IMR-90 (cell line): ENCODE measurements around the gene PCP2. TPM values are rescaled to one million over a fixed set of nuclear protein-coding genes. Genes with fewer than 3 reads are reported as not detected.

Experiments
- ATAC-seq: fragments of 200-7000 bp; cut with Tn5 transposase; 2 replicates; pipeline ENCODE4 v1.9.1; 2020; ENCODE audit warnings: low read depth, mild to moderate bottlenecking, moderate library complexity
- BruUV-seq: library from RNA; stranded (reverse); fragments of 400-500 nt; replicated peaks from 2 replicates; lab custom pipeline; 2021; lab: Mats Ljungman, UMichigan
- CTCF ChIA-PET: fragments of 300-600 bp; formaldehyde crosslinking; extraction: SDS; loops from one replicate; lab custom pipeline; 2021; ENCODE audit warnings: antibody characterized with exemption; lab: Yijun Ruan, JAX
- POLR2A ChIA-PET: fragments of 300-600 bp; sonication (Branson Sonifier 250); formaldehyde crosslinking; loops from one replicate; lab custom pipeline; 2022; ENCODE audit warnings: antibody characterized with exemption; ENCODE audit not compliant: unreplicated experiment; lab: Charles Lee
- DNase-seq: peaks from one replicate; pipeline ENCODE4 v3.0.0; 2013
- H2AFZ ChIP-seq: replicated peaks from 2 replicates; pipeline ENCODE3; 2013; ENCODE audit warnings: low read length, mild to moderate bottlenecking; ENCODE audit not compliant: poor library complexity
- H2AK5ac ChIP-seq: 2 replicates; pipeline ENCODE4 v1.6.1; 2013; ENCODE audit warnings: low read depth, low read length, inconsistent platforms
- H2AK9ac ChIP-seq: replicated peaks from 2 replicates; pipeline ENCODE3; 2013; ENCODE audit warnings: mild to moderate bottlenecking, low read depth, low read length, moderate library complexity; ENCODE audit not compliant: poor library complexity
- H2BK120ac ChIP-seq: 2 replicates; pipeline ENCODE4 v1.6.1; 2013; ENCODE audit warnings: low read depth, low read length, inconsistent platforms
- H2BK15ac ChIP-seq: 3 replicates; pipeline ENCODE4 v1.6.1; 2013; ENCODE audit warnings: low read depth, low read length, inconsistent platforms
- H2BK20ac ChIP-seq: 2 replicates; pipeline ENCODE4 v1.6.1; 2013; ENCODE audit warnings: low read depth, mild to moderate bottlenecking, inconsistent platforms, low read length, moderate library complexity
- H2BK5ac ChIP-seq: 2 replicates; pipeline ENCODE4 v1.6.1; 2013; ENCODE audit warnings: mild to moderate bottlenecking, low read depth, low read length, inconsistent platforms; ENCODE audit not compliant: poor library complexity, severe bottlenecking
- H3K14ac ChIP-seq: replicated peaks from 2 replicates; pipeline ENCODE4 v1.6.1; 2013; ENCODE audit warnings: low read depth, low read length, inconsistent platforms
- H3K18ac ChIP-seq: 2 replicates; pipeline ENCODE4 v1.6.1; 2013; ENCODE audit warnings: low read depth, low read length, control low read depth
- H3K23ac ChIP-seq: 2 replicates; pipeline ENCODE4 v1.6.1; 2013; ENCODE audit warnings: low read depth, low read length, inconsistent platforms
- H3K27ac ChIP-seq: 2 replicates; pipeline ENCODE4 v1.5.1; 2013; ENCODE audit warnings: mild to moderate bottlenecking, control low read depth, low read length; ENCODE audit not compliant: insufficient read depth
- H3K27me3 ChIP-seq: 2 replicates; pipeline ENCODE4 v1.6.1; 2013; ENCODE audit warnings: low read length; ENCODE audit not compliant: control insufficient read depth, insufficient read depth
- H3K36me3 ChIP-seq: 2 replicates; pipeline ENCODE4 v1.6.1; 2013; ENCODE audit warnings: low read length, mixed read lengths; ENCODE audit not compliant: control insufficient read depth, insufficient read depth
- H3K4ac ChIP-seq: 2 replicates; pipeline ENCODE4 v1.6.1; 2013; ENCODE audit warnings: low read depth, low read length, inconsistent platforms
- H3K4me1 ChIP-seq: 2 replicates; pipeline ENCODE4 v1.6.1; 2013; ENCODE audit warnings: low read length, mixed read lengths; ENCODE audit not compliant: control insufficient read depth, insufficient read depth
- H3K4me2 ChIP-seq: 2 replicates; pipeline ENCODE4 v1.6.1; 2013; ENCODE audit warnings: low read depth, mild to moderate bottlenecking, control low read depth, low read length, moderate library complexity
- H3K4me3 ChIP-seq: 2 replicates; pipeline ENCODE4 v1.5.1; 2013; ENCODE audit warnings: low read depth, mild to moderate bottlenecking, control low read depth, low read length, moderate library complexity; ENCODE audit not compliant: insufficient read depth
- H3K56ac ChIP-seq: 2 replicates; pipeline ENCODE4 v1.6.1; 2013; ENCODE audit warnings: low read length, inconsistent platforms; ENCODE audit not compliant: insufficient read depth; ENCODE audit errors: extremely low read depth
- H3K79me1 ChIP-seq, 2 experiments: 2 replicates each; pipeline ENCODE4 v1.6.1; 2013; ENCODE audit warnings: low read length in 2 of 2, inconsistent platforms in 1 of 2, low read depth in 1 of 2
- H3K9ac ChIP-seq: 2 replicates; pipeline ENCODE4 v1.6.1; 2013; ENCODE audit warnings: low read depth, low read length, control low read depth
- H3K9me1 ChIP-seq: 2 replicates; pipeline ENCODE4 v1.6.1; 2013; ENCODE audit warnings: low read length, inconsistent platforms; ENCODE audit not compliant: insufficient read depth
- H3K9me3 ChIP-seq: 2 replicates; pipeline ENCODE4 v1.6.1; 2013; ENCODE audit warnings: low read length; ENCODE audit not compliant: control insufficient read depth, insufficient read depth
- H4K20me1 ChIP-seq: 2 replicates; pipeline ENCODE4 v1.6.1; 2013; ENCODE audit warnings: low read length, inconsistent platforms; ENCODE audit not compliant: insufficient read depth
- H4K5ac ChIP-seq: 2 replicates; pipeline ENCODE4 v1.6.1; 2013; ENCODE audit warnings: mild to moderate bottlenecking, low read depth, low read length, control low read depth
- H4K8ac ChIP-seq, 2 experiments: 2 replicates each; pipeline ENCODE4 v1.6.1; 2013; ENCODE audit warnings: low read depth in 2 of 2, low read length in 2 of 2, control low read depth in 1 of 2, inconsistent platforms in 1 of 2
- H4K91ac ChIP-seq: 2 replicates; pipeline ENCODE4 v1.6.1; 2013; ENCODE audit warnings: low read depth, low read length, inconsistent platforms; ENCODE audit not compliant: insufficient read depth
- BHLHE40 ChIP-seq: fragments of 150-350 bp; IDR thresholded peaks from 2 replicates; pipeline ENCODE4 v1.6.1; 2016; ENCODE audit warnings: mild to moderate bottlenecking, low read depth, low read length
- CEBPB ChIP-seq: IDR thresholded peaks from 2 replicates; pipeline ENCODE4 v1.6.1; 2012; ENCODE audit warnings: low read depth, low read length, improper control_type of control experiment
- CHD1 ChIP-seq: IDR thresholded peaks from 2 replicates; pipeline ENCODE4 v1.6.1; 2012; ENCODE audit warnings: low read depth, low read length, improper control_type of control experiment
- CTCF ChIP-seq: conservative IDR thresholded peaks from 2 replicates; pipeline ENCODE4 v1.5.1; 2012; ENCODE audit warnings: mild to moderate bottlenecking, low read depth, low read length, improper control_type of control experiment
- ELK1 ChIP-seq: fragments of 150-350 bp; IDR thresholded peaks from 2 replicates; pipeline ENCODE4 v1.6.1; 2016; ENCODE audit warnings: low read depth, mild to moderate bottlenecking, low read length, moderate library complexity, borderline replicate concordance
- FOS ChIP-seq: fragments of 150-350 bp; IDR thresholded peaks from 2 replicates; pipeline ENCODE4 v1.6.1; 2016; ENCODE audit warnings: low read depth, low read length
- MAFK ChIP-seq: IDR thresholded peaks from 2 replicates; pipeline ENCODE4 v1.6.1; 2012; ENCODE audit warnings: low read depth, low read length, improper control_type of control experiment
- MAZ ChIP-seq: IDR thresholded peaks from 2 replicates; pipeline ENCODE4 v1.6.1; 2012; ENCODE audit warnings: low read depth, mild to moderate bottlenecking, low read length, improper control_type of control experiment, moderate library complexity, borderline replicate concordance
- MXI1 ChIP-seq: IDR thresholded peaks from 2 replicates; pipeline ENCODE4 v1.6.1; 2012; ENCODE audit warnings: low read depth, mild to moderate bottlenecking, low read length, moderate library complexity, borderline replicate concordance
- NFE2L2 ChIP-seq: fragments of 150-350 bp; IDR thresholded peaks from 2 replicates; pipeline ENCODE4 v1.6.1; 2016; ENCODE audit warnings: low read depth, mild to moderate bottlenecking, low read length
- POLR2A ChIP-seq: IDR thresholded peaks from 2 replicates; pipeline ENCODE4 v1.6.1; 2012; ENCODE audit warnings: mild to moderate bottlenecking, low read depth, low read length
- RCOR1 ChIP-seq: IDR thresholded peaks from 2 replicates; pipeline ENCODE4 v1.6.1; 2012; ENCODE audit warnings: mild to moderate bottlenecking, low read length, improper control_type of control experiment; ENCODE audit not compliant: insufficient replicate concordance
- RFX5 ChIP-seq: IDR thresholded peaks from 2 replicates; pipeline ENCODE4 v1.8.0; 2012; ENCODE audit warnings: low read depth, mild to moderate bottlenecking, low read length, moderate library complexity
- SMC3 ChIP-seq: fragments of 150-350 bp; IDR thresholded peaks from 2 replicates; pipeline ENCODE4 v1.6.1; 2016; ENCODE audit warnings: low read depth, mild to moderate bottlenecking, antibody characterized with exemption, low read length, moderate library complexity
- USF2 ChIP-seq: fragments of 150-350 bp; IDR thresholded peaks from 2 replicates; pipeline ENCODE4 v1.6.1; 2017; ENCODE audit warnings: mild to moderate bottlenecking, antibody characterized with exemption, low read length, low read depth
- WGBS, 2 experiments: methylation state at CpG; one replicate each; pipeline versions ENCODE4 v1.1.5 to v1.1.7; 2013; ENCODE audit warnings: missing lambda C conversion rate in 2 of 2; ENCODE audit not compliant: insufficient read length in 1 of 2; ENCODE audit errors: extremely low coverage in 2 of 2; 5-methylcytosine and 5-hydroxymethylcytosine counted together
- dilution Hi-C: fragments of 300-500 bp; cut with HindIII; formaldehyde crosslinking; loops from one replicate; pipeline ENCODE4 v1.14.3; 2018; ENCODE audit warnings: low sequenced_read_pairs; ENCODE audit not compliant: unreplicated experiment
- in situ Hi-C: fragments of 300-500 bp; cut with MboI; formaldehyde crosslinking; loops from 3 replicates; pipeline ENCODE4 v1.14.3; 2019; ENCODE audit warnings: low sequenced_read_pairs, inconsistent platforms, mixed read lengths
- intact Hi-C: fragments of 100-400 bp; cut with micrococcal nuclease; formaldehyde crosslinking; loops from 2 replicates; pipeline ENCODE4 v1.10.0; 2022
- polyA plus RNA-seq, 3 experiments: library from polyadenylated mRNA; depleted of rRNA; stranded (reverse); fragments of >200 nt; gene quantifications; 2 replicates each; pipeline ENCODE4 v1.2.3, GENCODE V29; 2012; ENCODE audit warnings: low replicate concordance in 1 of 3
- total RNA-seq: library from RNA; depleted of rRNA; stranded (reverse); fragments of >200 nt; gene quantifications from 2 replicates; pipeline ENCODE4 v1.2.3, GENCODE V29; 2012

Gene PCP2
- total and polyA plus RNA-seq, 2 of the 4 experiments (the other 2 are of a cell fraction), result not detected

DNA sequence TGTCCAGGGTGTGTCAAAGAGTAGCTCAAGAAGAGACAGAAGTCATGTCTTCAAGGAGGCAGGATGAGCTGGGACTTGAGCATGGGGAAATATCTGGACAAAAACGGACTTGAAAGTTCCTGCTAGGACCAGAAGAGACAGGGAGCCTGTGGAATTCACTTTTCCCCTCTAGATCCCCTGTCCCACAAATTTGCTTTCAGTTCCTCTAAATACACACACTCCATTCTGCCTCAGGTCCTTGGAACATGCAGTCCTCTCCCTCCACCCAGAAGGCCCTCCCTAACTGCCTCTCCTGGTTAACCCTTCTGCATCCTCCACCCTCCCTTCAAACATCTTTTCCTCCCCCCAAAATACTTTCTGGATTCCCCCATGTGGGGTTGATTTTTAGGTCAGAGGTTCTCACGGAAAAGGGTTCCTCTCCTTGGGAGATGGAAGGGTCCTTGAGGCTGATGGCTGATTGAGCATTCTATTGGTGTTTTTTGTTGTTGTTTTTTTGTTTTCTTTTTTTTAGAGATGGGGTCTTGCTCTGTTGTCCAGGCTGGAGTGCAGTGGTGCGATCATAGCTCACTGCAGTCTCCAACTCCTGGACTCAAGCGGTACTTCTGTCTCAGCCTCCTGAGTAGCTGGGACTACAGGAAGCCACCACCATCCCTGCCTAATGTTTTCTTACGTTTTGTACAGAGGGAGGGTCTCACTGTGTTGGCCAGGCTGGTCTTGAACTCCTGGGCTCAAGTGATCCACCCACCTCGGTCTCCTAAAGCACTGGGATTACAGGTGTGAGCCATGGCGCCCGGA lies 28.4 kb upstream of the PCP2 start:
- DNase-seq (no peak), ATAC-seq (no peak)
- H4K91ac ChIP-seq, result no peak overlapping the region
- H3K4me2 ChIP-seq, result no peak overlapping the region
- intact Hi-C loops, result no loop called here
- no peaks in the 10 kb centered on the region for H3K9me1 ChIP-seq
- POLR2A ChIA-PET, result no interaction called here
- H2BK15ac ChIP-seq, result no peak overlapping the region
- no peak overlapping the region for H3K9ac ChIP-seq
- H3K56ac ChIP-seq, result no peak overlapping the region
- no peak overlapping the region for H4K8ac ChIP-seq
- no peak overlapping the region for H3K27ac ChIP-seq
- H2BK5ac ChIP-seq, result no peak overlapping the region
- no peaks in the 10 kb centered on the region for H3K79me1 ChIP-seq
- no peak overlapping the region for H3K14ac ChIP-seq
- no peaks in the 10 kb centered on the region for H3K9me3 ChIP-seq
- peaks cover 9% of the 10 kb centered on the region for H3K27me3 ChIP-seq
- no peak overlapping the region for H2AFZ ChIP-seq
- H3K4me1 ChIP-seq, result no peaks in the 10 kb centered on the region
- in situ Hi-C loops, result no loop called here
- H3K4ac ChIP-seq, result no peak overlapping the region
- no TSS peak for BruUV-seq
- no peak overlapping the region for H4K5ac ChIP-seq
- no peak overlapping the region for H3K4me3 ChIP-seq
- H2BK120ac ChIP-seq, result no peak overlapping the region
- WGBS, 2 experiments, result 0% methylated on average over 1 of the region's 8 CpGs; no CpG with 5 or more reads in 1 of the 2 experiments
- H2AK5ac ChIP-seq, result no peak overlapping the region
- no peak overlapping the region for H2AK9ac ChIP-seq
- dilution Hi-C loops, result no loop called here
- H2BK20ac ChIP-seq, result no peak overlapping the region
- CTCF ChIA-PET, result interaction anchor here (1.2 kb wide), 1 partner anchor 19 kb away, joined by 4 read pairs; the partner anchor contains the start of gene TRAPPC5
- H3K23ac ChIP-seq, result no peak overlapping the region
- no peaks in the 10 kb centered on the region for H3K36me3 ChIP-seq
- no peak overlapping the region for H3K18ac ChIP-seq
- no peaks in the 10 kb centered on the region for H4K20me1 ChIP-seq
- TF ChIP-seq USF2, result no peak
- TF ChIP-seq RCOR1, result no peak
- TF ChIP-seq MAZ, result no peak
- no peak for TF ChIP-seq NFE2L2
- no peak for TF ChIP-seq BHLHE40
- no peak for TF ChIP-seq MAFK
- no peak for TF ChIP-seq FOS
- TF ChIP-seq MXI1, result no peak
- no peak for TF ChIP-seq CEBPB
- TF ChIP-seq RFX5, result no peak
- TF ChIP-seq POLR2A, result no peak
- TF ChIP-seq CTCF, result no peak
- no peak for TF ChIP-seq SMC3
- no peak for TF ChIP-seq CHD1
- no peak for TF ChIP-seq ELK1
